ENCODE data around the gene TLE3. TPM values are rescaled to one million over a fixed set of nuclear protein-coding genes. Genes with fewer than 3 reads are reported as not detected.
A peak's percentile ranks its signal among the peaks of the same experiment; 100 is the strongest.

Gene TLE3
- total and polyA plus RNA-seq, 2 of the 13 experiments (the other 11 are each of a cell fraction or from before 2014, with no cell fraction given): 11.9 to 13.8 TPM

GRCh38 chr15:70046679-70047369 is 50.9 kb downstream of the TLE3 start:
- Histone ChIP-seq H3K4me3 (replicated peaks in 1 of 3; ENCODE audit: insufficient read depth in 1 of 3, low read depth in 2 of 3, low read length in 3 of 3) (no peak overlapping the region), H2AFZ (ENCODE audit: low read length) (no peak overlapping the region), H3K9ac (ENCODE audit: insufficient read depth, low read depth, low read length) (no peak overlapping the region), H3K4me2 (ENCODE audit: low read depth, low read length) (no peak overlapping the region), H3K9me3 (ENCODE audit: low read length) (no peaks in the 10 kb centered on the region), H3K4me1 (ENCODE audit: insufficient read depth, low read length) (no peaks in the 10 kb centered on the region), H3K27me3 (ENCODE audit: control insufficient read depth in 1 of 2, insufficient read depth in 2 of 2, low read length in 2 of 2) (no peaks in the 10 kb centered on the region), H3K36me3 (replicated peaks in 1 of 2; ENCODE audit: control insufficient read depth in 1 of 2, insufficient read depth in 2 of 2, low read length in 2 of 2) (peaks cover 4 to 22% of the 10 kb centered on the region in 2 experiments; a peak in 3 of 5 replicates), H3K27ac (ENCODE audit: extremely low read length, insufficient read depth, low read length) (no peak overlapping the region), H3K79me2 (ENCODE audit: insufficient read depth, low read length) (no peaks in the 10 kb centered on the region), H4K20me1 (ENCODE audit: insufficient read depth, low read length) (no peaks in the 10 kb centered on the region)
- 60% methylated on average over 3 of the region's 5 CpGs for WGBS (ENCODE audit: low lambda C conversion rate)
- no TSS peak for BruUV-seq (replicated peaks)
- TF ChIP-seq RBM22 (optimal IDR thresholded peaks at IDR 0.05; ENCODE audit: low read length) (peak; percentile 57), ZNF24 (IDR thresholded peaks at IDR 0.05) (no peak), ZNF253 (CRISPR knock-in tag; IDR thresholded peaks at IDR 0.05; ENCODE audit: borderline replicate concordance) (no peak), AGO2 (optimal IDR thresholded peaks at IDR 0.05; ENCODE audit: low read depth, low read length) (peak; percentile 33)
- intact Hi-C loops (cut with micrococcal nuclease; ENCODE audit: unreplicated experiment) (no loop called here), in situ Hi-C loops (cut with HindIII; ENCODE audit: extremely low pct_ligation_motif_present, low pct_unique_long_range_greater_than_20kb) (no loop called here)
- DNase-seq (ENCODE audit: low spot score): no peak
- peak; percentile 49 for ATAC-seq
- no peak for FAIRE-seq
- CTCF ChIA-PET (ENCODE audit: low intra/inter-chr PET ratio, low total read pairs): no interaction called here
- POLR2A ChIA-PET: interaction anchor here (1.3 kb wide), 1 partner anchor 51 kb away, joined by 4 read pairs; the partner anchor contains the start of gene TLE3

- in situ Hi-C loops (cut with HindIII; ENCODE audit: extremely low pct_ligation_motif_present, low pct_unique_long_range_greater_than_20kb): no loop called here
- no peak overlapping the region for H3K4me3 ChIP-seq (replicated peaks in 1 of 3; ENCODE audit: insufficient read depth in 1 of 3, low read depth in 2 of 3, low read length in 3 of 3)
- H3K9me3 ChIP-seq (ENCODE audit: low read length): no peaks in the 10 kb centered on the region
- ATAC-seq (no peak), FAIRE-seq (no peak), DNase-seq (ENCODE audit: low spot score) (no peak)
- H3K79me2 ChIP-seq (ENCODE audit: insufficient read depth, low read length): no peaks in the 10 kb centered on the region
- H3K36me3 ChIP-seq (replicated peaks in 1 of 2; ENCODE audit: control insufficient read depth in 1 of 2, insufficient read depth in 2 of 2, low read length in 2 of 2): peaks cover 0 to 9% of the 10 kb centered on the region in 2 experiments; a peak in 2 of 5 replicates
- no peak overlapping the region for H3K9ac ChIP-seq (ENCODE audit: insufficient read depth, low read depth, low read length)
- no peak for TF ChIP-seq KAT8 (CRISPR knock-in tag; IDR thresholded peaks at IDR 0.05)
- no peak for TF ChIP-seq NR1H2 (CRISPR knock-in tag; IDR thresholded peaks at IDR 0.05; ENCODE audit: borderline replicate concordance, low read depth)
- TF ChIP-seq NCOA5 (CRISPR knock-in tag; IDR thresholded peaks at IDR 0.05): no peak
- TF ChIP-seq ZNF564 (CRISPR knock-in tag; IDR thresholded peaks at IDR 0.05): no peak
- no peak for TF ChIP-seq GATAD1 (CRISPR knock-in tag; IDR thresholded peaks at IDR 0.05)
- no peak for TF ChIP-seq CREBL2 (CRISPR knock-in tag; IDR thresholded peaks at IDR 0.05; ENCODE audit: borderline replicate concordance)
- TF ChIP-seq ZMYM3 (CRISPR knock-in tag; IDR thresholded peaks at IDR 0.05): no peak
- TF ChIP-seq, protein P1, sequence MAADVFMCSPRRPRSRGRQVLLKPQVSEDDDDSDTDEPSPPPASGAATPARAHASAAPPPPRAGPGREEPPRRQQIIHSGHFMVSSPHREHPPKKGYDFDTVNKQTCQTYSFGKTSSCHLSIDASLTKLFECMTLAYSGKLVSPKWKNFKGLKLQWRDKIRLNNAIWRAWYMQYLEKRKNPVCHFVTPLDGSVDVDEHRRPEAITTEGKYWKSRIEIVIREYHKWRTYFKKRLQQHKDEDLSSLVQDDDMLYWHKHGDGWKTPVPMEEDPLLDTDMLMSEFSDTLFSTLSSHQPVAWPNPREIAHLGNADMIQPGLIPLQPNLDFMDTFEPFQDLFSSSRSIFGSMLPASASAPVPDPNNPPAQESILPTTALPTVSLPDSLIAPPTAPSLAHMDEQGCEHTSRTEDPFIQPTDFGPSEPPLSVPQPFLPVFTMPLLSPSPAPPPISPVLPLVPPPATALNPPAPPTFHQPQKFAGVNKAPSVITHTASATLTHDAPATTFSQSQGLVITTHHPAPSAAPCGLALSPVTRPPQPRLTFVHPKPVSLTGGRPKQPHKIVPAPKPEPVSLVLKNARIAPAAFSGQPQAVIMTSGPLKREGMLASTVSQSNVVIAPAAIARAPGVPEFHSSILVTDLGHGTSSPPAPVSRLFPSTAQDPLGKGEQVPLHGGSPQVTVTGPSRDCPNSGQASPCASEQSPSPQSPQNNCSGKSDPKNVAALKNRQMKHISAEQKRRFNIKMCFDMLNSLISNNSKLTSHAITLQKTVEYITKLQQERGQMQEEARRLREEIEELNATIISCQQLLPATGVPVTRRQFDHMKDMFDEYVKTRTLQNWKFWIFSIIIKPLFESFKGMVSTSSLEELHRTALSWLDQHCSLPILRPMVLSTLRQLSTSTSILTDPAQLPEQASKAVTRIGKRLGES (CRISPR knock-in tag; IDR thresholded peaks at IDR 0.05; ENCODE audit: borderline replicate concordance): no peak
- TF ChIP-seq ZNF20 (CRISPR knock-in tag; IDR thresholded peaks at IDR 0.05): no peak
- no peak for TF ChIP-seq SRY (CRISPR knock-in tag; IDR thresholded peaks at IDR 0.05)
- no peak for TF ChIP-seq JDP2 (CRISPR knock-in tag; IDR thresholded peaks at IDR 0.05; ENCODE audit: borderline replicate concordance)
- no peak for TF ChIP-seq FOSL1 (CRISPR knock-in tag; IDR thresholded peaks at IDR 0.05; ENCODE audit: borderline replicate concordance)
- ChIA-PET CTCF (ENCODE audit: low intra/inter-chr PET ratio, low total read pairs) (no interaction called here), POLR2A (no interaction called here)
- H3K4me2 ChIP-seq (ENCODE audit: low read depth, low read length): no peak overlapping the region
- no peaks in the 10 kb centered on the region for H4K20me1 ChIP-seq (ENCODE audit: insufficient read depth, low read length)
- intact Hi-C loops (cut with micrococcal nuclease; ENCODE audit: unreplicated experiment): no loop called here
- no peaks in the 10 kb centered on the region; a peak in 1 of 5 replicates for H3K27me3 ChIP-seq (ENCODE audit: control insufficient read depth in 1 of 2, insufficient read depth in 2 of 2, low read length in 2 of 2)
- no peak overlapping the region for H2AFZ ChIP-seq (ENCODE audit: low read length)
- H3K27ac ChIP-seq (ENCODE audit: extremely low read length, insufficient read depth, low read length): no peak overlapping the region
- no TSS peak for BruUV-seq (replicated peaks)
- no peaks in the 10 kb centered on the region for H3K4me1 ChIP-seq (ENCODE audit: insufficient read depth, low read length)
Observed at GRCh38 chr15:70045045-70045444, 52.7 kb downstream of the TLE3 start.
